ENCODE measurements around the gene TCF4. TPM values are rescaled to one million over a fixed set of nuclear protein-coding genes. Genes with fewer than 3 reads are reported as not detected.

Gene TCF4
- total RNA-seq, 1 experiment from 2014 or later: 261 TPM

DNA sequence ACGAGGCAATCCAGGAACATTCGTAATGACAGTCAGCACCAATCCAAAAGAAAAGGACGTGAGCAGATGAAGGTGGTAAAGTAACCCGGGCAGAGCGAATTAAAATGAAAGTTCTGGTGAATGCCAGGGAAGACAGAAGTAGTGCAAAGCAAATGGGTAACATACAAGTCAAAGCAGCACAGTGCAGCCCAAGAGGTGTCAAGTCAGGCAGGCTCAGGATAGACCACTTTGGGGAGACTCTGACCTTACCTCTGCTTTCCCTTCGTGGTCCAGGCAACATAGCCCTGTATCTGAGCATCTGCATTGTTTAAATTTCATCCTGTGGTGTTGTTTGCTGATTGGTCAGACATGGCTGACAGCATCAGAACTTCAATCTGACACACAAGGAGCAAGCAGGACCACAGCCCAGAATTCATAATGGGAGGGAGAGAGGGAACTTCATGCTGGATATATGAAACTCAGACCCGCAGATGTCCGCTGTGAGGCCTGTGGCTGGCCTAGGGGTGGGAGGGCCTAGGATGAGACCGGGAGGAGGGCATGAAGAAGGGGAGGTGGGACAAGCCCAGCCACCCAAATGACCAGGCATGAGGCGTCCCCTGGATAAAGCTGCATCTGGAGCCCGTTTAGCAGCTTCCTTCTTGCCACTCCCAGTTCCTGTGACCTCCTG is 285.7 kb downstream of the TCF4 start:
- H3K9me2 ChIP-seq (replicated peaks; ENCODE audit: insufficient read depth, low read length): no peaks in the 10 kb centered on the region
- H3K36me3 ChIP-seq (ENCODE audit: insufficient read depth, low read length): 0 out of 2 replicates have a peak, but pooled peaks cover 5% of the 10 kb centered on the region
- peak; percentile 32 for DNase-seq
- H3K9me3 ChIP-seq (ENCODE audit: low read length): no peaks in the 10 kb centered on the region
- H3K27me3 ChIP-seq (ENCODE audit: low read length): no peaks in the 10 kb centered on the region
- peaks cover 96% of the 10 kb centered on the region for H3K79me2 ChIP-seq (ENCODE audit: low read length)
- H3K27ac ChIP-seq (ENCODE audit: low read length): no peak overlapping the region
- H4K20me1 ChIP-seq (ENCODE audit: insufficient read depth, low read depth, low read length): no peaks in the 10 kb centered on the region
- H3K9ac ChIP-seq (ENCODE audit: low read length): no peak overlapping the region
- H3K4me2 ChIP-seq (ENCODE audit: low read depth, low read length, poor library complexity, severe bottlenecking): no peak overlapping the region
- no peak overlapping the region for H2AFZ ChIP-seq (ENCODE audit: low read length)
- no peak overlapping the region for H3K4me3 ChIP-seq (ENCODE audit: low read length)
- peaks cover 16% of the 10 kb centered on the region for H3K4me1 ChIP-seq (ENCODE audit: low read length)

DNA sequence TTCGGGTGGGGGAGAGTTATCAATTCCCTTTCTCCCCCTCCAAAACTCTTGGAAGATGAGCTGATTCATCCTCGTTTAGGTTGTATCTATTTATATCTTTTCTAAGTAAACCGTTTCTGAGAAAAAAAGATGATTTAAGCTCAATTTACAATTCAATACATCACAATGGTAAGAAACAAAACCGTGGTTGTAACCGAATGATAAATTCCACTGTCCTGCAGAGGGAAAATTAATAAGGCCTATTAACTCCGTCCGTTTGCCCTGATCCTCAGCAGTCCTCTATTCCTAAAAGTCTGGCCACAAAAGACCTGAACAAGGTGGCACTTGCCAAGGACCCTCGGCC is 286.2 kb downstream of the TCF4 start:
- no peaks in the 10 kb centered on the region for H3K9me3 ChIP-seq (ENCODE audit: low read length)
- H2AFZ ChIP-seq (ENCODE audit: low read length): no peak overlapping the region
- H3K4me2 ChIP-seq (ENCODE audit: low read depth, low read length, poor library complexity, severe bottlenecking): no peak overlapping the region
- H3K79me2 ChIP-seq (ENCODE audit: low read length): peaks cover 96% of the 10 kb centered on the region
- H3K4me1 ChIP-seq (ENCODE audit: low read length): peaks cover 15% of the 10 kb centered on the region
- DNase-seq: no peak
- H4K20me1 ChIP-seq (ENCODE audit: insufficient read depth, low read depth, low read length): no peaks in the 10 kb centered on the region
- H3K9me2 ChIP-seq (replicated peaks; ENCODE audit: insufficient read depth, low read length): no peaks in the 10 kb centered on the region
- H3K9ac ChIP-seq (ENCODE audit: low read length): no peak overlapping the region
- no peak overlapping the region for H3K27ac ChIP-seq (ENCODE audit: low read length)
- 0 out of 2 replicates have a peak, but pooled peaks cover 5% of the 10 kb centered on the region for H3K36me3 ChIP-seq (ENCODE audit: insufficient read depth, low read length)
- H3K4me3 ChIP-seq (ENCODE audit: low read length): no peak overlapping the region
- H3K27me3 ChIP-seq (ENCODE audit: low read length): no peaks in the 10 kb centered on the region

DNA sequence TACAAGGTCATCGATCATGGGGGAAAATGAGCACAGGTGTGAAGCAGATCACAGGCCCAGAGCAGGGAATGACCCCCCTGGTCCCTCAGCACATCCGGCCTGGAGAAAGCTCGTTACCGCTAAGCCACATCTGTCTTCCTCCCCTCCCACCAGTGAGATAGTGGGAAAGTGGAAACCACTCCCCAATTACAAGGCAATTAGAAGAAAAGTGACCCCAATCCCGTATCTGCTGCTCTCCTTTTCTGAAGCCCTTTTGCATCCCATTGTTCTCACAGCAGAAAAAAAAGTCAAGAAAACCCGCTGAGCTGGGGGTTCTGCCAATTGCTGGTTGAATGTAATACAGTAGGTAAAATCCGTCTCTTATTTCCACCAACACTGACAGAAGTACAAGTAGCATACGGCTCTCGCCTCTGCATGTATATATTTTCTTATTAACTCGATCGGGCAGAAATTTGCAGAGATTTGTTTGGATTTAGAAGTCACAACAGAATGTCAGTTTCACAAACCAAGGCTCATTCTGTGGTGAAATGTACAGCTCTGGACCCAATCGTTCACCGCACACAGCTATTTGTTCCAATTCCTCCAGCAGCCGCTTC is 287.0 kb downstream of the TCF4 start:
- H3K4me2 ChIP-seq (ENCODE audit: low read depth, low read length, poor library complexity, severe bottlenecking): no peak overlapping the region
- 0 out of 2 replicates have a peak, but pooled peaks cover 5% of the 10 kb centered on the region for H3K36me3 ChIP-seq (ENCODE audit: insufficient read depth, low read length)
- no peaks in the 10 kb centered on the region for H3K9me2 ChIP-seq (replicated peaks; ENCODE audit: insufficient read depth, low read length)
- no peak overlapping the region for H3K9ac ChIP-seq (ENCODE audit: low read length)
- peaks cover 14% of the 10 kb centered on the region for H3K4me1 ChIP-seq (ENCODE audit: low read length)
- peaks cover 96% of the 10 kb centered on the region for H3K79me2 ChIP-seq (ENCODE audit: low read length)
- H3K27ac ChIP-seq (ENCODE audit: low read length): no peak overlapping the region
- no peak overlapping the region for H2AFZ ChIP-seq (ENCODE audit: low read length)
- no peak for DNase-seq
- no peaks in the 10 kb centered on the region for H4K20me1 ChIP-seq (ENCODE audit: insufficient read depth, low read depth, low read length)
- H3K9me3 ChIP-seq (ENCODE audit: low read length): no peaks in the 10 kb centered on the region
- no peaks in the 10 kb centered on the region for H3K27me3 ChIP-seq (ENCODE audit: low read length)
- no peak overlapping the region for H3K4me3 ChIP-seq (ENCODE audit: low read length)

DNA sequence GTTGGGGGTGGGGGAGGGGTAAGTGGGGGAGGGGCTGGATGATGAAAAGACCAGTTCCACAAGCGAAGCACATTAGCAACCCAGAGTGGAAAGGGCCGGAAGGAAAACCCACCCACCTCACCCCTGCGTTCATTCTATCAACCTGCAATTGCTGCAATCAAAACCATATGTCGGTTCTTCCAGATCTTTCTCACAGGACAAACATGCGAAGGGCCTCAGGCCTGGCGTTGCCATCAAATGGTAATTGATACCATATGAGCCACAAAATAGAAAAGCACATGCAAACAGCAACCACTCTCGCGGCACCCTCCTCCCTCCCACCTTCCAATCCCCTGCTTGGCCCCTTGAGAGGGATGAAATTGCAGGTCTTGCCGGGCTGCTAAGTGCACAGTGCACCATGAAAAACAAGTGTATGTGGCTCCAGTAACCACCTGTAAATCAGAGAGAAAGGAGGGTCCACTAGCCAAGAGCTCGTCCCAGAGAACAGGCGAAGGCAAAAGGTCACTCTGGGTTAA is 287.5 kb downstream of the TCF4 start:
- H3K27ac ChIP-seq (ENCODE audit: low read length): no peak overlapping the region
- no peak overlapping the region for H3K4me2 ChIP-seq (ENCODE audit: low read depth, low read length, poor library complexity, severe bottlenecking)
- H3K9me2 ChIP-seq (replicated peaks; ENCODE audit: insufficient read depth, low read length): no peaks in the 10 kb centered on the region
- no peak overlapping the region for H3K4me3 ChIP-seq (ENCODE audit: low read length)
- peaks cover 14% of the 10 kb centered on the region for H3K4me1 ChIP-seq (ENCODE audit: low read length)
- no peak overlapping the region for H2AFZ ChIP-seq (ENCODE audit: low read length)
- no peak overlapping the region for H3K9ac ChIP-seq (ENCODE audit: low read length)
- DNase-seq: peak; percentile 35
- H3K79me2 ChIP-seq (ENCODE audit: low read length): peaks cover 96% of the 10 kb centered on the region
- H3K27me3 ChIP-seq (ENCODE audit: low read length): no peaks in the 10 kb centered on the region
- no peaks in the 10 kb centered on the region for H3K9me3 ChIP-seq (ENCODE audit: low read length)
- 0 out of 2 replicates have a peak, but pooled peaks cover 5% of the 10 kb centered on the region for H3K36me3 ChIP-seq (ENCODE audit: insufficient read depth, low read length)
- no peaks in the 10 kb centered on the region for H4K20me1 ChIP-seq (ENCODE audit: insufficient read depth, low read depth, low read length)

DNA sequence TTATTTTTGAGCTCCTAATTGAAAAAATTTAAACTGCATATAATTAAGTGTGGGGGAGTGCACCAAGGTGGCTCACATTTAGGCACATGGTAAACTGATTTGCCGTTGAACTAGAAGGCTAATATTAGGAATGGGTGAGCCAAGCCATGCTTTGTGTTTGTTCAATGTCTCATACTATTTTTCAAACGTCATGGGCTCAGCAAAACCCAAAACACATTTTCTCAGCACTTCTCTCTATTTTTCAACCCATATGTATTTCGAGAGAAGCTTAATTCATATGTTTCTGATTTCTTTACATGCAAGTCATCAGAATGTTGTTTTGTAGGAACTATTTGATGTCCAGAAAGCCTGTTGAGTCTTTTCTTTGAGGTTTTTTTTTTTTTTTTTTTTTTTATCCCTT is 291.2 kb downstream of the TCF4 start:
- Histone ChIP-seq H3K79me2 (ENCODE audit: low read length) (peaks cover 92% of the 10 kb centered on the region), H3K36me3 (ENCODE audit: insufficient read depth, low read length) (no peaks in the 10 kb centered on the region), H3K4me3 (ENCODE audit: low read length) (no peak overlapping the region), H4K20me1 (ENCODE audit: insufficient read depth, low read depth, low read length) (no peaks in the 10 kb centered on the region), H3K9me2 (replicated peaks; ENCODE audit: insufficient read depth, low read length) (no peaks in the 10 kb centered on the region), H3K27ac (ENCODE audit: low read length) (no peak overlapping the region; the same call in 1 of the 2 replicates), H3K9me3 (ENCODE audit: low read length) (no peaks in the 10 kb centered on the region), H3K27me3 (ENCODE audit: low read length) (no peaks in the 10 kb centered on the region), H3K4me1 (ENCODE audit: low read length) (peaks cover 14% of the 10 kb centered on the region), H2AFZ (ENCODE audit: low read length) (no peak overlapping the region), H3K9ac (ENCODE audit: low read length) (no peak overlapping the region), H3K4me2 (ENCODE audit: low read depth, low read length, poor library complexity, severe bottlenecking) (no peak overlapping the region)
- DNase-seq: no peak

DNA sequence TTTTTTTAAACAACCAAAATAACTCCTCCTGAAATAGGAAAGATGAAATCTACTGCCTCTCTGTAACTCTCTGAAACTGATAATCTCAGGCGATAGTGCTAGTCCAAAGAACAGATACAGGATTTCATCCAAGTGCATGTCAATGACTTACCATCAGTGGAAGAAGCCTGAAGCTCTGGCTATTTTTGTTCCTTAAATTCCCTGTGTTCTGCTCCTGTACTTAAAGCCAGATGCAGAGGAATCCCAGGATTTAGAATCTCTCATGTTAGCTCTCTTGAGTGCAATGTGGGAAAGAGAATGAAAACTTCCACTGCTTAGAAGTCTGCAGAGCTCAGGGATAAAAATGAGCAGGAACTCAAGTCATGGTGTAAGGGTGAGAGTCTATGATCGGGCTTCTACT is 291.9 kb downstream of the TCF4 start:
- Histone ChIP-seq H3K9ac (ENCODE audit: low read length) (no peak overlapping the region), H3K4me3 (ENCODE audit: low read length) (no peak overlapping the region), H3K79me2 (ENCODE audit: low read length) (peaks cover 93% of the 10 kb centered on the region), H2AFZ (ENCODE audit: low read length) (no peak overlapping the region), H3K36me3 (ENCODE audit: insufficient read depth, low read length) (no peaks in the 10 kb centered on the region), H3K27me3 (ENCODE audit: low read length) (no peaks in the 10 kb centered on the region), H3K9me2 (replicated peaks; ENCODE audit: insufficient read depth, low read length) (no peaks in the 10 kb centered on the region), H3K4me1 (ENCODE audit: low read length) (peaks cover 14% of the 10 kb centered on the region), H3K27ac (ENCODE audit: low read length) (no peak overlapping the region), H4K20me1 (ENCODE audit: insufficient read depth, low read depth, low read length) (no peaks in the 10 kb centered on the region), H3K9me3 (ENCODE audit: low read length) (no peaks in the 10 kb centered on the region), H3K4me2 (ENCODE audit: low read depth, low read length, poor library complexity, severe bottlenecking) (no peak overlapping the region)
- no peak for DNase-seq

DNA sequence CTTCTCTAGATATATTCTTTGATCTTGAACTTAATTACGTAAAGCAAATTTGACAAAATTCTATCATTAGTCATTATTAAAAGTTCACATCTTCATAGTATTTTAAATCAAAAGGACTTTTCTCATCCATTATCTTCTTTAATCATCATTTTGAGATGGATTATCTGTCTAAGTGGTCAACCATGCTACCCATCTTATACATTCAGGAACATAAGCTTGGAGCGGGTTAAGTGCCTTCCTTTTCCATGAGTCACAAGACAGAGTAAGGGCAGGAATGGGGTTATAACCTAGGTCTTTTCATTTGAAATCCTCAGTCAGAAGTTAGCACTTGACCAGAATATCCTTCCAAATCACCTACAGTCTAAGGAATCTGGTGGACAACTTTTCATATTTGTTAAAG is 297.1 kb downstream of the TCF4 start:
- DNase-seq: no peak
- Histone ChIP-seq H3K4me2 (ENCODE audit: low read depth, low read length, poor library complexity, severe bottlenecking) (no peak overlapping the region), H3K4me3 (ENCODE audit: low read length) (no peak overlapping the region), H3K27ac (ENCODE audit: low read length) (no peak overlapping the region), H3K9ac (ENCODE audit: low read length) (no peak overlapping the region), H3K4me1 (ENCODE audit: low read length) (no peaks in the 10 kb centered on the region), H3K36me3 (ENCODE audit: insufficient read depth, low read length) (no peaks in the 10 kb centered on the region), H3K9me2 (replicated peaks; ENCODE audit: insufficient read depth, low read length) (no peaks in the 10 kb centered on the region), H3K27me3 (ENCODE audit: low read length) (no peaks in the 10 kb centered on the region), H3K79me2 (ENCODE audit: low read length) (peaks cover 96% of the 10 kb centered on the region), H4K20me1 (ENCODE audit: insufficient read depth, low read depth, low read length) (no peaks in the 10 kb centered on the region), H2AFZ (ENCODE audit: low read length) (no peak overlapping the region), H3K9me3 (ENCODE audit: low read length) (no peaks in the 10 kb centered on the region)

DNA sequence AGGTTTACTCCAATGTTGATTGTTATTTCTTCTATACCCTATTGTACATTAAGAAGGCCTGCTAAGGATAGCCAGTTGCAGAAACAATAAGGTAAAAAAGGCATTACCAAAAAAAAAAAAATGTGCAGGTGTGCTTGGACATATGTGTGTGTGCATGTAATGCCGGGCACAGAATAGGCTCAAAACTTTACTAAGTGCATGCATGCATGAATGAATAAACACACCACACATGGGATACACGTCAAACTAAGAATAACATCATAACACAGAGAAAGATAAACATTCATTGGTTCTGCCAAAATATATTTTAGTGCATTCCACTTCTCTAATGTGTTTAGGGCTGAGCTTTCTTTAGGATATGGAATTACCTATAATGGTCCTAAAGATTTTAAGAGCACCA is 298.2 kb downstream of the TCF4 start:
- H4K20me1 ChIP-seq (ENCODE audit: insufficient read depth, low read depth, low read length): no peaks in the 10 kb centered on the region
- H2AFZ ChIP-seq (ENCODE audit: low read length): no peak overlapping the region
- H3K9me3 ChIP-seq (ENCODE audit: low read length): no peaks in the 10 kb centered on the region
- no peak overlapping the region for H3K9ac ChIP-seq (ENCODE audit: low read length)
- no peaks in the 10 kb centered on the region for H3K27me3 ChIP-seq (ENCODE audit: low read length)
- no peak for DNase-seq
- no peaks in the 10 kb centered on the region for H3K36me3 ChIP-seq (ENCODE audit: insufficient read depth, low read length)
- H3K4me1 ChIP-seq (ENCODE audit: low read length): no peaks in the 10 kb centered on the region
- H3K79me2 ChIP-seq (ENCODE audit: low read length): peaks cover 96% of the 10 kb centered on the region
- H3K4me2 ChIP-seq (ENCODE audit: low read depth, low read length, poor library complexity, severe bottlenecking): no peak overlapping the region
- no peaks in the 10 kb centered on the region for H3K9me2 ChIP-seq (replicated peaks; ENCODE audit: insufficient read depth, low read length)
- H3K27ac ChIP-seq (ENCODE audit: low read length): no peak overlapping the region
- H3K4me3 ChIP-seq (ENCODE audit: low read length): no peak overlapping the region
